HEK293 (cell line): ENCODE measurements around the gene ATG10.

ENCODE experiments used
- CTCF ChIA-PET: fragments of 350-600 bp; formaldehyde crosslinking; extraction: SDS; loops from one replicate; lab custom pipeline; 2021; ENCODE audit warnings: antibody characterized with exemption; lab: Yijun Ruan, JAX
- POLR2A ChIA-PET: fragments of 300-600 bp; formaldehyde crosslinking; extraction: SDS; loops from one replicate; lab custom pipeline; 2020; ENCODE audit warnings: antibody characterized with exemption, inconsistent platforms; lab: Yijun Ruan, JAX
- H3K27ac ChIP-seq: fragments of 200-500 bp; sonication (Bioruptor generic); 2 replicates; pipeline ENCODE4 v1.5.1; 2014; ENCODE audit warnings: low read depth, low read length, control low read depth, inconsistent platforms; ENCODE audit errors: extremely low read depth
- H3K36me3 ChIP-seq, 2 experiments: fragments of 200-500 bp in 1 of 2; sonication (Bioruptor generic) in 1 of 2; 1 replicate in 1 of 2; 2 replicates in 1 of 2; pipeline ENCODE4 v1.5.1; 2014 to 2017; ENCODE audit warnings: inconsistent platforms in 2 of 2, low read length in 2 of 2; ENCODE audit not compliant: control insufficient read depth in 2 of 2, insufficient read depth in 1 of 2
- H3K4me1 ChIP-seq: fragments of 200-500 bp; sonication (Bioruptor generic); 2 replicates; pipeline ENCODE4 v1.5.1; 2014; ENCODE audit warnings: mild to moderate bottlenecking, low read length, inconsistent platforms; ENCODE audit not compliant: control insufficient read depth, insufficient read depth
- H3K4me3 ChIP-seq: 2 replicates; pipeline ENCODE4 v1.5.1; 2011; ENCODE audit warnings: low read depth, mild to moderate bottlenecking, control low read depth, low read length, moderate library complexity
- H3K9me3 ChIP-seq: fragments of 200-500 bp; sonication (Bioruptor generic); 2 replicates; pipeline ENCODE4 v1.5.1; 2014; ENCODE audit warnings: low read depth, low read length, inconsistent platforms; ENCODE audit not compliant: control insufficient read depth, insufficient read depth
- GLI4 ChIP-seq: fragments of 450-650 bp; formaldehyde crosslinking; IDR thresholded peaks from 2 replicates; pipeline ENCODE4 v1.5.1; 2016; ENCODE audit warnings: missing biosample characterization, missing genetic modification characterization
- GLIS1 ChIP-seq: fragments of 450-650 bp; formaldehyde crosslinking; IDR thresholded peaks from 2 replicates; pipeline ENCODE4 v1.5.1; 2016; ENCODE audit warnings: missing biosample characterization, missing genetic modification characterization
- TRIM28 ChIP-seq: IDR thresholded peaks from 2 replicates; pipeline ENCODE4 v1.6.1; 2011; ENCODE audit warnings: low read length, control low read depth, borderline replicate concordance
- ZNF10 ChIP-seq: fragments of 450-650 bp; formaldehyde crosslinking; IDR thresholded peaks from 2 replicates; pipeline ENCODE4 v1.5.1; 2017; ENCODE audit warnings: missing biosample characterization, missing genetic modification characterization
- ZNF114 ChIP-seq: fragments of 450-650 bp; formaldehyde crosslinking; IDR thresholded peaks from 2 replicates; pipeline ENCODE4 v1.5.0; 2017; ENCODE audit warnings: missing biosample characterization, missing genetic modification characterization
- ZNF132 ChIP-seq: fragments of 450-650 bp; formaldehyde crosslinking; IDR thresholded peaks from 2 replicates; pipeline ENCODE4 v1.5.1; 2017; ENCODE audit warnings: missing biosample characterization, missing genetic modification characterization, borderline replicate concordance
- ZNF146 ChIP-seq: fragments of 450-650 bp; formaldehyde crosslinking; IDR thresholded peaks from 2 replicates; pipeline ENCODE4 v1.5.1; 2016; ENCODE audit warnings: missing biosample characterization, missing genetic modification characterization
- ZNF16 ChIP-seq: fragments of 450-650 bp; formaldehyde crosslinking; IDR thresholded peaks from 2 replicates; pipeline ENCODE4 v1.5.1; 2016; ENCODE audit warnings: low read depth, missing biosample characterization, missing genetic modification characterization
- ZNF174 ChIP-seq: fragments of 450-650 bp; formaldehyde crosslinking; IDR thresholded peaks from 2 replicates; pipeline ENCODE4 v1.5.0; 2017; ENCODE audit warnings: missing biosample characterization, mild to moderate bottlenecking, missing genetic modification characterization
- ZNF266 ChIP-seq: fragments of 450-650 bp; formaldehyde crosslinking; IDR thresholded peaks from 2 replicates; pipeline ENCODE4 v1.5.1; 2016; ENCODE audit warnings: missing biosample characterization, missing genetic modification characterization, low read depth
- ZNF274 ChIP-seq, 2 experiments: fragments of 200-500 bp in 1 of 2; fragments of 450-650 bp in 1 of 2; sonication (Bioruptor generic) in 1 of 2; formaldehyde crosslinking in 1 of 2; IDR thresholded peaks; 2 replicates each; pipeline versions ENCODE4 v1.5.1 to v1.6.1; 2014 to 2016; ENCODE audit warnings: borderline replicate concordance in 1 of 2, inconsistent platforms in 1 of 2, low read length in 1 of 2, missing biosample characterization in 1 of 2, missing genetic modification characterization in 1 of 2
- ZNF350 ChIP-seq: fragments of 450-650 bp; formaldehyde crosslinking; IDR thresholded peaks from 2 replicates; pipeline ENCODE4 v1.5.0; 2017; ENCODE audit warnings: missing biosample characterization, mild to moderate bottlenecking, missing genetic modification characterization
- ZNF530 ChIP-seq: fragments of 450-650 bp; formaldehyde crosslinking; IDR thresholded peaks from 2 replicates; pipeline ENCODE4 v1.5.1; 2016; ENCODE audit warnings: low read depth, missing biosample characterization, missing genetic modification characterization
- ZNF585B ChIP-seq: fragments of 450-650 bp; formaldehyde crosslinking; IDR thresholded peaks from 2 replicates; pipeline ENCODE4 v1.5.1; 2016; ENCODE audit warnings: missing biosample characterization, missing genetic modification characterization
- ZNF792 ChIP-seq: fragments of 450-650 bp; formaldehyde crosslinking; IDR thresholded peaks from 2 replicates; pipeline ENCODE4 v1.5.1; 2016; ENCODE audit warnings: missing biosample characterization, missing genetic modification characterization
- ZXDB ChIP-seq: fragments of 450-650 bp; formaldehyde crosslinking; IDR thresholded peaks from 2 replicates; pipeline ENCODE4 v1.5.1; 2016; ENCODE audit warnings: missing biosample characterization, missing genetic modification characterization
- TF ChIP-seq, protein P1 (sequence below): fragments of 450-650 bp; formaldehyde crosslinking; IDR thresholded peaks from 2 replicates; pipeline ENCODE4 v1.5.1; 2016; ENCODE audit warnings: missing biosample characterization, missing genetic modification characterization
- TF ChIP-seq, protein P2 (sequence below): fragments of 450-650 bp; formaldehyde crosslinking; IDR thresholded peaks from 2 replicates; pipeline ENCODE4 v1.5.1; 2016; ENCODE audit warnings: missing biosample characterization, missing genetic modification characterization
- TF ChIP-seq, protein P3 (sequence below): sonication (generic); formaldehyde crosslinking; IDR thresholded peaks from 2 replicates; pipeline ENCODE4 v1.8.1; 2022; ENCODE audit warnings: mild to moderate bottlenecking, moderate library complexity, missing genetic modification reagents

Gene ATG10

DNA sequence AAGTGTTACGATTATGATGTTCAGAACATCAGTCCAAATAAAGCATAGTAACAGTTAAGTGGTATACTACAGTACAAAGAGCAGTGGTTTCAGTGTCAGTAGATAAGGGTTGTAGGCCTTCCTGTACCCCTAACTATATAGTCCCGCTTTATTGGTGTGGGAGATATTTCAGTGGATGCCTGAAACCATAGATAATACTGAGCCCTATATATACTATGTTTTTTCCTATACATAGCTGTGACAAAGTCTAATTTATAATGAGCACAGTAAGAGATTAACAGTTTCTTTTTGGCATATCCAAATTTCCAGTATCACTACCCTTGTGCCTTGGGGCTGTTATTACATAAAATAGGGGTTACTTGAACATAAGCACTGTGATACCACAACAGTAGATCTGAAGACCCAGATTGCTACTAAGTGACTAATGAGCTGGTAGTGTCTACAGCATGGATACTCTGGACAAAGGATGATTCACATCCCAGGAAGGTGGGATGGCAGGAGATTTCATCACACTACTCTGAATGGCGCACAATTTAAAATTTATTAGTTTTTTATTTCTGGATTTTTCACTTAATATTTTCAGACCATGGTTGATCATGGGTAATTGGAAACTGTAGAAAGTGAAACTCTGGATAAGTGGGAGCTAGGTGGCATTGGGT is 187.1 kb downstream of the ATG10 start:
- Histone ChIP-seq H3K4me3 (no peak overlapping the region), H3K36me3 (no peaks in the 10 kb centered on the region), H3K9me3 (no peaks in the 10 kb centered on the region), H3K4me1 (0 out of 2 replicates have a peak, but pooled peaks cover 3% of the 10 kb centered on the region), H3K27ac (no peak overlapping the region)
- TF ChIP-seq ZNF274 (IDR thresholded peaks at IDR 0.05; ENCODE audit: low read length) (no peak), ZNF274 (tag by site-specific recombination; IDR thresholded peaks at IDR 0.05; ENCODE audit: borderline replicate concordance) (no peak), ZNF530 (tag by site-specific recombination) (no peak), ZNF16 (tag by site-specific recombination) (no peak), TRIM28 (no peak)
- CTCF ChIA-PET, result interaction anchor here (0.6 to 1.4 kb wide), 2 partner anchors 15 to 560 kb away, joined by 3 to 4 read pairs; no protein-coding TSS in a partner anchor
- POLR2A ChIA-PET, result no interaction called here

DNA sequence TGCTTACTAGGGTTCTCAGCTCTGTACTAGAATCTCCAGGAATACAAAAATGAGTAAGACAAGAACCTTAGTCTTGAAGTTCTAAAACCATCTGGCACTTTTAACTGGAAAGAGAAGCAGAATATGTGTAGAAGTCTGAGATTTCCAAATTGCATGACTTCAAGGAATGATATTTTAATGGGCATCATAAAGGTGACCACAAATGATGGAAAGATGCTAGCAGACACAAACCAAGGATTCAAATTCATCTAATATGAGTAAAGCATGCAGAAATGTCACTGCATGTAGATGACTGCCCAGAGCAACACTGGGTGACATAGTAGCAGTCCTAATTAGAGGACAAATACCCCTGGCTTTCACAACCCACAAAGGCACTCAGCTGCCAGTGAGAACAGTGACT is 189.1 kb downstream of the ATG10 start:
- TF ChIP-seq, protein P1, sequence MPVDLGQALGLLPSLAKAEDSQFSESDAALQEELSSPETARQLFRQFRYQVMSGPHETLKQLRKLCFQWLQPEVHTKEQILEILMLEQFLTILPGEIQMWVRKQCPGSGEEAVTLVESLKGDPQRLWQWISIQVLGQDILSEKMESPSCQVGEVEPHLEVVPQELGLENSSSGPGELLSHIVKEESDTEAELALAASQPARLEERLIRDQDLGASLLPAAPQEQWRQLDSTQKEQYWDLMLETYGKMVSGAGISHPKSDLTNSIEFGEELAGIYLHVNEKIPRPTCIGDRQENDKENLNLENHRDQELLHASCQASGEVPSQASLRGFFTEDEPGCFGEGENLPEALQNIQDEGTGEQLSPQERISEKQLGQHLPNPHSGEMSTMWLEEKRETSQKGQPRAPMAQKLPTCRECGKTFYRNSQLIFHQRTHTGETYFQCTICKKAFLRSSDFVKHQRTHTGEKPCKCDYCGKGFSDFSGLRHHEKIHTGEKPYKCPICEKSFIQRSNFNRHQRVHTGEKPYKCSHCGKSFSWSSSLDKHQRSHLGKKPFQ (tag by site-specific recombination), result no peak
- no peak for TF ChIP-seq GLIS1
- TF ChIP-seq ZNF146 (tag by site-specific recombination), result no peak
- TF ChIP-seq ZNF10 (tag by site-specific recombination), result no peak
- no peak for TF ChIP-seq ZNF350 (tag by site-specific recombination)
- no peak for TF ChIP-seq ZNF585B (tag by site-specific recombination)
- no peak for TF ChIP-seq GLI4 (tag by site-specific recombination)
- no peak for TF ChIP-seq ZNF114 (tag by site-specific recombination)
- no peak for TF ChIP-seq ZNF132 (tag by site-specific recombination)
- TF ChIP-seq ZNF174 (tag by site-specific recombination), result no peak
- no peak for TF ChIP-seq ZNF792 (tag by site-specific recombination)
- H3K27ac ChIP-seq, result no peak overlapping the region
- CTCF ChIA-PET, result no interaction called here
- no peaks in the 10 kb centered on the region for H3K36me3 ChIP-seq
- POLR2A ChIA-PET, result no interaction called here
- no peak overlapping the region for H3K4me3 ChIP-seq
- peaks cover 19% of the 10 kb centered on the region for H3K4me1 ChIP-seq
- no peaks in the 10 kb centered on the region for H3K9me3 ChIP-seq

DNA sequence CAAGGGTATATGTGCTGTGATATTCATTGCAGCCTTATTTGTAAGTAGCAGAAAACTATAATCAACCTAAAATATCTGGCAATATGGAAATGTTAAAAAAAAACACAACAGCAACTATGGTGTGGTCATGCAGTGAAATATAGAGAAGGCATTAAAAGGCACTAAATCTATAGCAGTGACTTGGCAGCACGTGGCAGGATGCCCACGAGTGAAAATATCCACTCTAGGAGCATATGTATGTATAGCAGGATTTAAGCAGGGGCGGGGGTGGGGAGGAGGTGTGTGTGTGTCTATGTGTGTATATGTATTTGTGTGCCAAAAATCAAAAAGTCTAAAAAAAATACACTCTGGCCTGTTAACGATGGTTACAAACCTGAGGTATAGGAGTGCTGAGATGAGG is 190.8 kb downstream of the ATG10 start:
- TF ChIP-seq, protein P2, sequence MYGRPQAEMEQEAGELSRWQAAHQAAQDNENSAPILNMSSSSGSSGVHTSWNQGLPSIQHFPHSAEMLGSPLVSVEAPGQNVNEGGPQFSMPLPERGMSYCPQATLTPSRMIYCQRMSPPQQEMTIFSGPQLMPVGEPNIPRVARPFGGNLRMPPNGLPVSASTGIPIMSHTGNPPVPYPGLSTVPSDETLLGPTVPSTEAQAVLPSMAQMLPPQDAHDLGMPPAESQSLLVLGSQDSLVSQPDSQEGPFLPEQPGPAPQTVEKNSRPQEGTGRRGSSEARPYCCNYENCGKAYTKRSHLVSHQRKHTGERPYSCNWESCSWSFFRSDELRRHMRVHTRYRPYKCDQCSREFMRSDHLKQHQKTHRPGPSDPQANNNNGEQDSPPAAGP, result no peak
- no peak for TF ChIP-seq ZNF266
- TF ChIP-seq ZXDB (tag by site-specific recombination), result no peak
- TF ChIP-seq, protein P3, sequence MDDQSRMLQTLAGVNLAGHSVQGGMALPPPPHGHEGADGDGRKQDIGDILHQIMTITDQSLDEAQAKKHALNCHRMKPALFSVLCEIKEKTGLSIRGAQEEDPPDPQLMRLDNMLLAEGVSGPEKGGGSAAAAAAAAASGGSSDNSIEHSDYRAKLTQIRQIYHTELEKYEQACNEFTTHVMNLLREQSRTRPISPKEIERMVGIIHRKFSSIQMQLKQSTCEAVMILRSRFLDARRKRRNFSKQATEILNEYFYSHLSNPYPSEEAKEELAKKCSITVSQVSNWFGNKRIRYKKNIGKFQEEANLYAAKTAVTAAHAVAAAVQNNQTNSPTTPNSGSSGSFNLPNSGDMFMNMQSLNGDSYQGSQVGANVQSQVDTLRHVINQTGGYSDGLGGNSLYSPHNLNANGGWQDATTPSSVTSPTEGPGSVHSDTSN, result no peak
- no peaks in the 10 kb centered on the region for H3K9me3 ChIP-seq
- no peaks in the 10 kb centered on the region for H3K36me3 ChIP-seq
- ChIA-PET CTCF (no interaction called here), POLR2A (no interaction called here)
- H3K27ac ChIP-seq, result no peak overlapping the region
- no peak overlapping the region for H3K4me3 ChIP-seq
- H3K4me1 ChIP-seq, result peaks cover 19% of the 10 kb centered on the region
